MCF 10A (cell line): Measurements from ENCODE around the gene CHEK1. TPM values are rescaled to one million over a fixed set of nuclear protein-coding genes. Genes with fewer than 3 reads are reported as not detected.

ENCODE experiments used
- BruUV-seq: library from RNA; stranded (reverse); fragments of 400-500 nt; replicated peaks from 2 replicates; lab custom pipeline; 2021; lab: Mats Ljungman, UMichigan
- CTCF ChIA-PET: fragments of 300-600 bp; sonication (Branson Sonifier 250); formaldehyde crosslinking; extraction: SDS; loops from one replicate; lab custom pipeline; 2021; ENCODE audit warnings: antibody characterized with exemption, inconsistent platforms; lab: Yijun Ruan, JAX
- POLR2A ChIA-PET: fragments of 300-600, 350-650 bp; sonication (Branson Sonifier 250); formaldehyde crosslinking; extraction: SDS; loops from one replicate; lab custom pipeline; 2020; ENCODE audit warnings: antibody characterized with exemption, inconsistent platforms; lab: Yijun Ruan, JAX
- DNase-seq: peaks from one replicate; pipeline ENCODE4 v3.0.0-alpha.2; 2018; ENCODE audit not compliant: unreplicated experiment
- H3K27ac Mint-ChIP-seq: one replicate; pipeline ENCODE4 v1.8.0; 2022; ENCODE audit warnings: mild to moderate bottlenecking, low read depth, mixed read lengths; ENCODE audit not compliant: unreplicated experiment
- H3K27me3 Mint-ChIP-seq: one replicate; pipeline ENCODE4 v1.8.0; 2022; ENCODE audit warnings: mixed read lengths; ENCODE audit not compliant: insufficient read depth, unreplicated experiment
- H3K36me3 Mint-ChIP-seq: one replicate; pipeline ENCODE4 v1.8.0; 2022; ENCODE audit warnings: mild to moderate bottlenecking, moderate library complexity, mixed read lengths; ENCODE audit not compliant: insufficient read depth, unreplicated experiment
- H3K4me1 Mint-ChIP-seq: one replicate; pipeline ENCODE4 v1.8.0; 2022; ENCODE audit warnings: mixed read lengths; ENCODE audit not compliant: insufficient read depth, unreplicated experiment
- H3K4me3 Mint-ChIP-seq: one replicate; pipeline ENCODE4 v1.8.0; 2022; ENCODE audit warnings: mild to moderate bottlenecking, moderate library complexity, mixed read lengths; ENCODE audit not compliant: unreplicated experiment
- H3K9me3 Mint-ChIP-seq: one replicate; pipeline ENCODE4 v1.8.0; 2022; ENCODE audit warnings: mixed read lengths; ENCODE audit not compliant: unreplicated experiment
- intact Hi-C: fragments of 100-400 bp; cut with micrococcal nuclease; formaldehyde crosslinking; loops from 2 replicates; pipeline ENCODE4 v1.14.1; 2022
- total RNA-seq: library from RNA; stranded (reverse); gene quantifications from 2 replicates; pipeline ENCODE4 v1.2.3, GENCODE V29; 2022
- TF ChIP-seq, protein P1 (sequence below): fragments of 200-600 bp; IDR thresholded peaks from one replicate; pipeline ENCODE4 v1.8.0; 2022; ENCODE audit warnings: antibody characterized with exemption, mild to moderate bottlenecking; ENCODE audit not compliant: unreplicated experiment

The CHEK1 gene
- total RNA-seq, 1 experiment from 2014 or later = 33.3 TPM

DNA sequence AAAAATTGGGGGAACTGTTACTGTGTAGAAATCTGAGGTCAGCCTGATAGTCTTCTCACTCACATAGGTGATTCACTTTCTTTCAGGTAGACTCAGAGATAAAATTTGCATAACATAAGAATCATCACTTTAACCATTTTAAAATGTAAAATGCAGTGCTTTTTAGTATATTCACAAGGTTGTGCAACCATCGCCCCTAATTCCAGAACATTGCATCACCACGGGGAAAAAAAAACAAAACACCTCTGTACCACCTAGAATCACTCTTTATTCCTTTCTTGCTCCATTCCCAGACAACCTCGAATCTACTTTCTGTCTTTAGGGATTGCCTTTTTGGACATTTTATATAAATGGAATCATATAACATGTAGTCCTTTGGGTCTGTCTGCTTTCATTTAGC, 20.9 kb downstream of the CHEK1 start:
- intact Hi-C loops = no loop called here

DNA sequence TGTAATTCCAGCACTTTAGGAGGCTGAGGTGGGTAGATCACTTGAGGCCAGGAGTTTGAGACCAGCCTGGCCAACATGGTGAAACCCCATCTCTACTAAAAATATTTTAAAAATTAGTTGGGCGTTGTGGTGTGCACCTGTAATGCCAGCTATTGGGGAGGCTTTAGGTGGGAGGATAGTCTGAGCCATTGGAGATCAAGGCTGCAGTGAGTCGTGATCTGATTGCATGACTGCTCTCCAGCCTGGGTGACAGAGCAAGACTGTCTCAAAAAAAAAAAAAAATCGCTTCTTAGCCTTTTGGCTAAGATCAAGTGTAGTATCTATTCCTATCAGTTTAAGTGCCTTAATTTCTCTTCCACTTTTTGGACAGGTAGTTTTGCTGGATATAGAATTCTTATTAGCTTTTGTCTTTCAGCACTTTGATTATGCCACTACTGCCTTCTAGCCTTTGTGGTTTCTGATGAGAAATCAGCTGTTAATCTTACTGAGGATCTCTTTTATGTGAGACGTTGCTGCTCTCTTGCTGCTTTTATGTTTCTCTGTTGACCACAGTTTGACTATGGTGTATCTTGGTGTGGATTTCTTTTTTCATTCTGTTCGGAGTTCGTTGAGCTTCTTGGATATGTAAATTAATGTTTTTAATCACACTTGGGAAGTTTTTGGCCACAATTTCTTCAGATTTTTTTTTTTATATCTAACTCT, 24.7 kb downstream of the CHEK1 start:
- intact Hi-C loops = no loop called here
- H3K27me3 Mint-ChIP-seq = no peaks in the 10 kb centered on the region
- TF ChIP-seq, protein P1, sequence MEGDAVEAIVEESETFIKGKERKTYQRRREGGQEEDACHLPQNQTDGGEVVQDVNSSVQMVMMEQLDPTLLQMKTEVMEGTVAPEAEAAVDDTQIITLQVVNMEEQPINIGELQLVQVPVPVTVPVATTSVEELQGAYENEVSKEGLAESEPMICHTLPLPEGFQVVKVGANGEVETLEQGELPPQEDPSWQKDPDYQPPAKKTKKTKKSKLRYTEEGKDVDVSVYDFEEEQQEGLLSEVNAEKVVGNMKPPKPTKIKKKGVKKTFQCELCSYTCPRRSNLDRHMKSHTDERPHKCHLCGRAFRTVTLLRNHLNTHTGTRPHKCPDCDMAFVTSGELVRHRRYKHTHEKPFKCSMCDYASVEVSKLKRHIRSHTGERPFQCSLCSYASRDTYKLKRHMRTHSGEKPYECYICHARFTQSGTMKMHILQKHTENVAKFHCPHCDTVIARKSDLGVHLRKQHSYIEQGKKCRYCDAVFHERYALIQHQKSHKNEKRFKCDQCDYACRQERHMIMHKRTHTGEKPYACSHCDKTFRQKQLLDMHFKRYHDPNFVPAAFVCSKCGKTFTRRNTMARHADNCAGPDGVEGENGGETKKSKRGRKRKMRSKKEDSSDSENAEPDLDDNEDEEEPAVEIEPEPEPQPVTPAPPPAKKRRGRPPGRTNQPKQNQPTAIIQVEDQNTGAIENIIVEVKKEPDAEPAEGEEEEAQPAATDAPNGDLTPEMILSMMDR = no peak
- ChIA-PET CTCF (interaction anchor here (0.6 to 1.4 kb wide), 4 partner anchors 13 to 320 kb away, joined by 3 to 4 read pairs (median 4); no protein-coding TSS in a partner anchor), POLR2A (interaction anchor here (0.6 to 0.9 kb wide), 2 partner anchors 57 to 729 kb away, joined by 3 to 8 read pairs; partner anchors contain the start of gene STT3A)
- H3K36me3 Mint-ChIP-seq = peaks cover 55% of the 10 kb centered on the region
- peaks cover 5% of the 10 kb centered on the region for H3K4me1 Mint-ChIP-seq
- no TSS peak for BruUV-seq
- DNase-seq = no peak
- no peak overlapping the region for H3K27ac Mint-ChIP-seq
- H3K9me3 Mint-ChIP-seq = no peaks in the 10 kb centered on the region
- no peak overlapping the region for H3K4me3 Mint-ChIP-seq

More for the DNA sequence above, 20.9 kb downstream of the CHEK1 start:
- TF ChIP-seq, protein P1 = no peak
- Mint-ChIP-seq H3K27me3 (no peaks in the 10 kb centered on the region), H3K4me3 (no peak overlapping the region), H3K9me3 (no peaks in the 10 kb centered on the region), H3K27ac (no peak overlapping the region), H3K36me3 (peaks cover 59% of the 10 kb centered on the region), H3K4me1 (peaks cover 14% of the 10 kb centered on the region)
- ChIA-PET CTCF (no interaction called here), POLR2A (no interaction called here)
- no peak for DNase-seq
- no TSS peak for BruUV-seq

DNA sequence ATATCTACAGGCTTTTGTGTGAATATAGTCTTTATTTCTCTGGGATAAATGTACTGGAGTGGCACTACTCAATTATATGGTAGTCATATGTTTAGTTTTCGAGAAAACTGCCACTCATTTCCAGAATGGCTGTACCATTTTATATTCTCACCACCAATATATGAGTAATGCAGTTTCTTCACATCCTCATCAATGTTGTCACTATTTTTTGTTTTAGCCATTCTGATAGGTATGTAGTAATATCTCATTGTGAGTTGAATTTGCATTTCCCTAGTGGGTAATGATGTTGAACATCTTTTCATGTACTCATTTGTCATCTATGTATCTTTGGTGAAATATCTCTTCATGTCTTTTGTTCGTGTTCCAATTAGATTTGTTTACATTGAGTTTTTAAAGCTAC, 37.7 kb downstream of the CHEK1 start:
- Mint-ChIP-seq H3K36me3 (peaks cover 25% of the 10 kb centered on the region), H3K4me1 (peaks cover 5% of the 10 kb centered on the region), H3K27me3 (no peaks in the 10 kb centered on the region), H3K27ac (no peak overlapping the region), H3K9me3 (peaks cover 26% of the 10 kb centered on the region), H3K4me3 (no peak overlapping the region)
- ChIA-PET POLR2A (no interaction called here), CTCF (interaction anchor here (0.5 kb wide), 1 partner anchor 63 kb away, joined by 3 read pairs; no protein-coding TSS in a partner anchor)
- intact Hi-C loops = no loop called here
- TF ChIP-seq, protein P1 = no peak
- no peak for DNase-seq
- no TSS peak for BruUV-seq

DNA sequence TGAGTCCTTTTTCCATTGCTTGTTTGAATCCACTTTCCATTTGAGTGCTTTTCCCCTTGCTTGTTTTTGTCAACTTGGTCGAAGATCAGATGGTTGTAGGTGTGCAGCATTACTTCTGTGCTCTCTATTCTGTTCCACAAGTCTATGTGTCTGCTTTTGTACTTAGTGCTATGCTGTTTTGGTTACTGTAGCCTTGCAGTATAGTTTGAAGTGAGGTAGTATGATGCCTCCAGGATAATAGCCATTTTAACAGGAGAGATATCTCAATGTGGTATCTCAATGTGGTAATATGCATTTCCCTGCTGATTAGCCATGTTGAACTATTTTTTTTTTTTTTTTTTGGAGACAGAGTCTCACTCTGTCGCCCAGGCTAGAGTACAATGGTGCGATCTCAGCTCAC, 38.9 kb downstream of the CHEK1 start:
- no peak for DNase-seq
- Mint-ChIP-seq H3K4me1 (peaks cover 5% of the 10 kb centered on the region), H3K9me3 (peaks cover 26% of the 10 kb centered on the region), H3K27me3 (no peaks in the 10 kb centered on the region), H3K27ac (peak overlapping the region; percentile 39), H3K4me3 (no peak overlapping the region), H3K36me3 (peaks cover 25% of the 10 kb centered on the region)
- CTCF ChIA-PET = no interaction called here
- BruUV-seq = no TSS peak
- POLR2A ChIA-PET = interaction anchor here (0.7 kb wide), 2 partner anchors 93 to 170 kb away, joined by 3 read pairs; no protein-coding TSS in a partner anchor
- intact Hi-C loops = no loop called here
- TF ChIP-seq, protein P1 = no peak
